Activated CD8-positive, alpha-beta memory T cell treated with anti-CD3 and anti-CD28 coated beads for 48 hours (primary cell): Measurements from ENCODE around the gene GPATCH8.
"Not testable (repeated sequence)": the region's sequence is repeated elsewhere in the genome, so short reads cannot be mapped to it uniquely, and the experiment has no call there.

ENCODE experiments used
- DNase-seq, 3 experiments: peaks; one replicate each; pipeline ENCODE4 v3.0.0-alpha.2; 2020; ENCODE audit warnings: low read depth in 2 of 3, low spot score in 2 of 3

The GPATCH8 gene

DNA sequence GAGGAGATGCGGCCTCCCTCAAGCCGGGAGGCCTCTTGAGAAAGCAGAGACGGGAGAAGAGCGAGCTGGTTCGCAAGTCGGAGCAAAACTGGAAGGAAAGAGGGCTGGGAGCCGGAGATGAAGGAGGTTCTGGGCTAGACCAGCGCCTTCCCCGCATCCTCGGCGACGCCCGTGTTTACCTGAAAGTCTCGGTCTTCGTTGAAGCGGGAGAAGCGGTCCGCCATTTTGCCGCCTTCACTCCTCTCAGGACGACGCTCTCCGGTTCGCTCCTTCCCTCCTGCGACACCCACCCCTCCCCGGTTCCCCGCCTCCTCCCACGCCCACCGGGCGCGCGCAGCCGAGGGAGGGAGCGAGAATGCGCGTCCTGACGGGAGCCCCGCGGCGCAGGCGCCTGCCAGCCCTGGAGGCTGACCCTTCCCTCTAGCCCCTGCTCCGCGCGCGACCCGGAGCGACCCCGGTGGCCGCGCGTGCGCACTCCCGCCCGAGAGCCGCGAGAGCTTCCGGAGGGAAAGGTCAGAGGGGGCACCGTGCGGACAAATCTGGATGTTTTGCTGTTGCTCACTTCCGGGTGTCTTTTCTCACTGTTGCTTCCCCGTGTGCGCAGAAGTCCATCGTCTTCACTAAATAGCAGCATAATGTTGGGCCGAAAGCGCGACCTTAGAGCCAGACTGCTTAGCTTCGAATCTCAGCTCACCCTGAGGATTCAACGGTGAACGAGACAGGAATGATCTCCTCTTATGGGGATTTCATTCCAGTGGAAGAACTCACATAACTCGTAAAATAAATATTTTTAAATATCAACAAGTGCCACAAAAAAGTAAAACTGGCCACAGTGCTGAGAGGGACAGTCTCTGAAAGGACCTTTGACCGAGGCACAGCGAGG lies at the start of gene GPATCH8:
TSS of gene GPATCH8 (minus strand) at position 260 of the 883 bp plus-strand sequence. CDS start at position 224, 36 bp downstream.
- DNase-seq: peak; percentile 88 to 98 (median 93)

- no peak for DNase-seq
These were observed 49.2 kb upstream of the GPATCH8 start for GRCh38 chr17:44552361-44552760.

DNA sequence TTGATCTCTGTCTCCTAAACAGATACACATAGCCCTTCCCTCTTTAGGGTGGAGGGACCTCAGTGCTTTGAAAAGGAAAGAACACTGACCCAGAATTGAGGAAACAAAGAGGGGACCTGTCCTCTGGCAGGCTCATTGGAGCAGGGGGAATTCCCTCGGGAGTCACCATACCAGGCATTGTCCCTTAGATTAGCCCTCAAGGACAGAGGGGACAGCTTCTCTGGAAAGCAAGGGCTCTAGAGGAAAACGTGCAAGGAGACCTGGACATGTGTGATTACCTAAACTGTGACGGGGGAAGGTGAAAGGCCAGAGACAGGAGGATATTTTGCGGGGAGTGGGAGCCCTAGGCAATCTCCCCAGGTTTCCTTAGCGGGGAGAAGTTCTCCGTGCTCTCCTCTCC lies 46.5 kb upstream of the GPATCH8 start:
- no peak for DNase-seq

DNA sequence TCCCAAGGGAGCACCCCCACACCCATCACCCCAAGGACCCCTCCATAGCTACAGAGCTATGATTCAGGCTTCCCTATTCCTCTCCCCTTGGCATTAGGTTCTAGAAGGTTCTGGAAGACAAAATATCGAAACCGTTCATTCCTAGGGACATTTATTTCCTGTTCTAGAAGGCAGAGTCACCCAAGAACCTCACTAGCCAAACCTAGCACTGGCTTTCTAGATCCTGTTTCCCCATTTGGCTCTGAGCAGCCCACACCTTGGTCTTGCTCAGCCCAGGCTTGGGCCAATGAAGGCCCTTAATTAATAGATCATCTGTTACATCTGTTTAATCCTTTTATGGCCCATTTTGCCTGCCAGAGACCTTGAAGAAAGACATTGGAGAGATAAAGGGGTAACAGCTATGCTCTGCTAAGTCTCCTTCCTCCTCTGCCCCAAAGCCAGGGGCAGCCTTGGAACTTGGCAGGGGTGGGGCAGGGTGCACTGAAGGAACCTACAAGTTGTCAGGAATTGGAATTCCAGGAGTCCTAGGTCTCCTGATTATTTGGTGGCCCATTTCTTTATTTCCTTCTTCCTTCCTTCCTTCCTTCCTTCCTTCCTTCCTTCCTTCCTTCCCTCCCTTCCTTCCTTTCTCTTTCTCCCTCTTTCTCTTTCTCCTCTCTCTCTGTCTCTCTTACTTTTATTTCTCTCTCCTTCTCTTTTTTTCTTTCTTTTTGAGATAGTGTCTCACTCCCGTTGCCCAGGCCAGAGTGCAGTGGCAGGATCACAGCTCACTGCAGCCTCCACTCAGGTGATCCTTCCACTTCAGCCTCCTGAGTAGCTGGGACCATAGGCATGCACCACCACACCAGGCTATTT lies 45.4 kb upstream of the GPATCH8 start:
- no peak for DNase-seq

- no peak for DNase-seq
These were observed 44.5 kb upstream of the GPATCH8 start for GRCh38 chr17:44547625-44548267.

DNA sequence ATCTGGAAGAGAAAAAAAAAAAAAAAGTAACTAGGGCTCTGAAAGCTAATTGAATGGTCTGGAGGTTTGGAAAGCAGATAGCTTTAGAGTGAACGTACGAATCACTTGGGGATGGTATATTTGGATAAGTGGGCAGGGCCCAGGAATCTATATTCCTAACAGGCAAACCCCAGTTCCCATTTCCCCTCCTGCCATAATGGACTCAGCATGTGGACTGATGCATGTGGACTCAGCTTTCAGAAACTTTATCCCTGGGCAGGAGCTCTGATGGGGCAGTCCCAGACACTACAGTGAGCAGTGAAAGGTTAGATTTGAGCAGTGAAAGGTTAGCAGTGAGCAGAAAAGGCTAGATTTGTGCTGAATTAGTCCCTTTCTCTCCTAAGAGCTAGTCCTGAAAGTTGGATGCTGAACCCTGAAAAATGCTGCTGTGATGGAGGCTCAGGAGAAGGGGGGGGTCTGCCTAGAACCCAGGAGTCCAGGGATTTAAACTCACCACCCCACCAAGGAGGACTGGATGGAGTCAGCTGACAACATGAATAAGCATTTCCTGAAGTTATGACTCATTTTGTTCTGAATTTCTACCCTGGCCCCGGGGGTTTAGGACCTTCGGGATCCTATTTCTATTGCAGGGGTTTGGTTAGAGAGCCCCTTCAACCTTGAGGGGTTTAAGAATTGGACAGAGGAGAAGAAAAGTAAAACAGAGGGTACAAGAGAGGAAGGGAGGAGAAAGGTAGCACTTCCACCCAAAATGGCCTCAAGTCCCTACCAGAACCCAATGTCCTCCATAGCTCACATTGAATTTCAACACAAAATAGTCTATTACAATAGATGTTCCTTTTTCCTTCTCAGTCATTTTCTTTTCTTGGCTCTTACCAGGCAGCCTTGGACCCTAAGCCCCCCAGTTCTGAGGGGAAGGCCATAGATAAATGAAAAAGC lies 43.7 kb upstream of the GPATCH8 start:
- no peak for DNase-seq

- DNase-seq: no peak
These were observed 40.8 kb upstream of the GPATCH8 start for GRCh38 chr17:44543905-44544523.

DNA sequence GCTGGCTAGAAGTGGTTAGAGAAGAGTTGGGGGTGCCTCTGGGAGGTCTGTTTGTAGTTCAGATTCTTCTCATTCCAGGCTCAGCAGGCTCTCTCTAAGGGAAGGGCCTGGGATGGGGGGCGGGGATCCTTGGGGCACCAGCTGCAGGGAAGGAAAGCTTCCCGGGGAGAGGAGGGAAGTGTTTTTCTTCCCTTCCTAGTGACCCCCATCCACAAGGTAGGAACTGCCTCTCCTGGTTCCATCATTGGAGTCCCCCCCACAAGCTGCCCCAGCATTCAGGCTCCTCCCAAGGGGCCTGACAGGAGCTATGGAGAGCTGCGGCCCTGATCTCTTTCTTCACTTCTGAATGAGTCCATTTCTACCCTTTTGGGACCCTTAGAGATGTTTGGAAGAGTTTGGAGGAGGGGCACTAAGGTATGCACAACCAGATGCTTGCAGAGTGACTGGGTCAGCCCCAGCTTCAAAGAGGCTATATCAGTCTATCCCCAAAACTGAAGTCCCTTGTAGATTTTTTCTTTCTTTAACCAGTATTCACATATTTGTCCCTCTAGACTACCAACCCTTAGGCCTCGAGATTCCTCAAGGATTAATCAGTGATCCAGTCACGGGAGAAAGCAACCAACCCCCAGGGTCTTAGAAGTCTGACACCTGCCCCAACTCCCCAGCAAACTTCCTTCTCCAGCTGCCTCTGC lies 40.2 kb upstream of the GPATCH8 start:
- no peak for DNase-seq

DNA sequence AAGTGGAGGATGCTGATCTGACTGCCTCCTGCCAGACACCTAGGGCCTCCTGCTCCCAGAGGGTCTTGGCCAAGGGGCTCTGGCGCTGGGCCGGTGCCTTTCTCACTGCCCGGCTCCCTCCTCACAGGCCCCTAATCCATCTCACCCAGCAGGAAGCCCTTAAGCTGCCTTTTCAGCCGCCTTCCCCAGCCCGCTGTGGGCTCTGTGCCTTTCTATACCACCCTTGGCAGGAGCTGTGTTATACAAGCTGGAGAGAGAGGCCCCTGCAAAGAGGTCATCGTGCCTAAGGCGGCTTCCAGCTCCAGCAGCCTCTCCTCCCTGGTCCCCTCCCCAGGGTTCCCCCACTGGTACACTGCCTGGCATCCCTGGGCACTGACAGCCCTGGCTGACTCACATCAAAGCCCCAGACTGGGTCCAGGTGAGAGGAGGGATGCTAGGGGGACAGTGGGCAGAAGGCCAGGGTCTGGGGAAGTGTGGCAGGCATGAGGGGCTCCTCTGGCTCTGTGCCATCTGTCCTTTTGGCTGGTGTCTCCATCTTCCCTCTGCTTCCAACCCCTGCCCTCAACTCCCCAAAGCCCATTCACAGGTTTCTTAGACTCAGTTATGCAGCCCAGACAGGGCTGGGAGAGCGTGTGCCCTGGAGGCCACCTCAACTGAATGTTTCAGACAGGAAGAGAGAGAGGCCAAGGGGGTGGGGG lies 38.8 kb upstream of the GPATCH8 start:
- no peak for DNase-seq

GRCh38 chr17:44540246-44541084 lies 37.3 kb upstream of the GPATCH8 start:
- no peak for DNase-seq

DNA sequence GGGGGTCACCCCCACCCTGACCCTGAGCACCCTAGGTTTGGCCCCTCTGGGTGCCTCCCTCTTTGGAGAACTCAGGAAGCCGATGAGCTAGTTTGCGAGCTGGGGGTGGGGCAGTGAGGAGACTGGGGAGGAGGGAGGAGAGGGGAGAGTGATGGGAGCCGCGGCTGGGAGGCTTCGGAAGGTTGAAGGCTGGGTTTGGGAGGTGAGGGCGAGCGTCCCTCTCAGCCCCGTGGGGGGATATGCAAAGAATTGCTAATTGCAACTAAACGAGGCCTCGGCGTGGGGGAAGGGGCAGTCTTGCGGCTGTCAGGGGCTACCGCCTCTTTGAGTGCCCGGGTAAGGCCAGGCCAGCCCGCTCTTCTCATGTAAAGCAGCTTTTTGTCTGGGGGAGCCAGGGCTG lies 36.5 kb upstream of the GPATCH8 start:
- no peak for DNase-seq

DNA sequence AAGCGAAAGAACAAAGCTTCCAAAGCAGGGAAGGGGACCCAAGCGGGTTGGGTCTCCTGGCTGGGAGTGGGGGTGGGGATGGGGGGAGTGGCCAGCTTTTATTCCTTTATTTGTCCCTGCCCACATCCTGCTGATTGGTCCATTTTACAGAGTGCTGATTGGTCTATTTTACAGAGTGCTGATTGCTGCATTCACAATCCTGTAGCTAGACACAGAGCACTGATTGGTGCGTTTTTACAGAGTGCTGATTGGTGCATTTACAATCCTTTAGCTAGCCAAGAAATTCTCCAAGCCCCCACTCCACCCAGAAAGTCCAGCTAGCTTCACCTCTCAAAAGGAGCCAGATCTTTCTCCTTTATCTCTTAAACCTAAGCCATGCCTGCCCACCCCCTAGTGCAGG lies 34.7 kb upstream of the GPATCH8 start:
- not testable (repeated sequence) for DNase-seq

- DNase-seq: no peak
These were observed 33.1 kb upstream of the GPATCH8 start for GRCh38 chr17:44536090-44536953.

DNA sequence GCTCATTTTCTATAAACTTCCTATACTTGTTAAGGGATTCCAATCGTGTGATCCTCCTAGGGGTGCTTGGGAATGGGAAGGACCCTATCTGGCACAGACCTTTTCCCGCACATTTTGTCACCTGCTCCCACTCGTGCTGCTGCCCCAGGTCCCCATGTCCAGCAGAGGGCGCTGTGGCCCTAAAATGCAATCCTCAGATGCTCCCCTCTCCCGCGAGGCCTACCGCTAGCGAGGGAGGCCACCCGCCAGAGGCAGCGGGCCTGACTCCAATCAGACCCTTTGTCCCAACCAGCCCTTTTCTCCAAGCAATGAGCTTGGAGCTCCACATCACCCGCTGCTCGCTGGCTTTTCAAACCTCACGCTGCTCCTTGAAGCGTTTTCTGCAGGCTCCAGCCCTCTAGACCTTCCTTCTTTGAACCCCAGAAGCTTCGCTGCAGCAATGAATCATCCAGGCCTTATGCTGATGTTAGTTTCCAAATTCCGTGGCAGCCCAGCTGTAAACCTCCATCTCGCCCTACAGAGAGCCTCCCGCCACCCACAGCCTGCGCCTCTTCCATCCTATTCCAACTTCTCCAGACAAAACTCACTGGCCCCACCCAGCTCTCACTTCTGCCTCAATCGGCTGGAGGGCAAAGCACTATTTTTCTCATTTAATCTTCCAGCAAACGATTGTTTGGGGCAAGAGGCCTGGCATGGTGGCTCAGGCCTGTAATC lies 30.5 kb upstream of the GPATCH8 start:
- DNase-seq: peak; percentile 61 to 91 (median 89)

GRCh38 chr17:44530896-44531418 lies 27.8 kb upstream of the GPATCH8 start:
- DNase-seq: no peak

- no peak for DNase-seq
These were observed 26.7 kb upstream of the GPATCH8 start for GRCh38 chr17:44529864-44530263.
